HTR-8/SVneo (cell line): ENCODE measurements around the gene RNF103.

ENCODE experiments used
- DNase-seq: peaks from one replicate; pipeline ENCODE4 v3.0.0; 2011; ENCODE audit warnings: low spot score, mixed read lengths; ENCODE audit not compliant: insufficient read length
- FAIRE-seq: peaks from 2 replicates; lab custom pipeline; 2011; peaks lifted over from hg19 to GRCh38; lab: Jason Lieb, UNC

The RNF103 gene

DNA sequence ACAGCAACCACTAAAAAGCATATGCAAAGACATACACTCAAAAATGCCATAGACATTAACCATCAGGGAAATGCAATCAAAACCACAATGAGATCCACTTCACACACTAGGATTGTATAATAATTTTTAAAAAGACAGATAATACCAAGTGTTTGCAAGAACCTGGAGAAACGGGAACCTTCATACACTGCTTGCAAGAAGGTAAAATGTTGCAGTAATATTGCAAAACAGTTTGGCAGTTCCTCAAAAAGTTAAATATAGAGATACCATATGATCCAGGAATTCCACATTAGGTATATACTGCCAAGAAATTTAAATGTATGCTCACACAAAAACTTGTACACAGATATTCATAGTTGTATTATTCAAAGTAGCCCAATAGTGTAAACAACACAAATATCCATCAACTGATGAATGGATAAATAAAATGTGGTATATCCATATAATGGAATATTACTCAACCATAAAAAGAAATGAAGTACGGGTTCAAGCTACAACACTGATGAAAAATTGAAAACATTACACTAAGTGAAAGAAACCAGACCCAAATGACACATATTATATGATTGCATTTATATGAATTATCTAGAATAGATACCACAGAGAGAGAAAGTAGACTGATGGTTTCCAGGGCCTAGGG is 45.7 kb downstream of the RNF103 start:
- FAIRE-seq, result no peak
- no peak for DNase-seq

DNA sequence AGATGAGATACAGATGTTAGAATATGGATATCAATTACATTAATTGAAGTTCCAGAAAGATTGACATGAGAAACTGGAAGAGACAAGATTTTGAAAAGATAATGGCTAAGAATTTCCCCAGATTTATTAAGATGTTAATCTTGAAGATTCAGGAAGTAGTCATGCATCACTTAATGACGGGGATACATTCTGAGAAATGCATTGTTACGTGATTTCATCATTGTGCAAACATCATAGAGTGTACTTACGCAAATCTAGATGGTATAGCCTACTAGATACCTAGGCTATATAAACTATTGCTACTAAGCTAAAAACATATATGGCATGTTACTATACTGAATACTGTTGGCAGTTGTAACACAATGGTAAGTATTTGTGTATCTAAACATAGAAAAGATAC is 53.6 kb downstream of the RNF103 start:
- no peak for DNase-seq
- FAIRE-seq, result peak; percentile 49

DNA sequence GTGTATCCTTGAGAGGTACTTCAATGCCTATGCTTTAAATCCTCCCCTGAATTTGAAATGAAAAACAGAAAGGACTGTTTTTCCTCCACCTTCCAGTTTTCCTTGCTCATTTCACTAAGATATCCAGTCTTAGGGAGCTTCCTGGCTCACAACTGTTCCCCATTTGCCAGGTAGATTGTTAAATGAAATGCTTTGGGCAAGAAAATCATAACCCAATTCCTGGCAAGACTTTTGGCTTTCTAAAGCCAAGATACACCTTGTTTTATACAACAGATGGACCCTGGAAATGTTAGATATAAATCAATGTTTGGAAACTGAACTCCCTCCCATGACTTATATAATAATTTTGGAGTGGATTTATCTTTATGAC is 56.9 kb downstream of the RNF103 start:
- no peak for DNase-seq
- no peak for FAIRE-seq

DNA sequence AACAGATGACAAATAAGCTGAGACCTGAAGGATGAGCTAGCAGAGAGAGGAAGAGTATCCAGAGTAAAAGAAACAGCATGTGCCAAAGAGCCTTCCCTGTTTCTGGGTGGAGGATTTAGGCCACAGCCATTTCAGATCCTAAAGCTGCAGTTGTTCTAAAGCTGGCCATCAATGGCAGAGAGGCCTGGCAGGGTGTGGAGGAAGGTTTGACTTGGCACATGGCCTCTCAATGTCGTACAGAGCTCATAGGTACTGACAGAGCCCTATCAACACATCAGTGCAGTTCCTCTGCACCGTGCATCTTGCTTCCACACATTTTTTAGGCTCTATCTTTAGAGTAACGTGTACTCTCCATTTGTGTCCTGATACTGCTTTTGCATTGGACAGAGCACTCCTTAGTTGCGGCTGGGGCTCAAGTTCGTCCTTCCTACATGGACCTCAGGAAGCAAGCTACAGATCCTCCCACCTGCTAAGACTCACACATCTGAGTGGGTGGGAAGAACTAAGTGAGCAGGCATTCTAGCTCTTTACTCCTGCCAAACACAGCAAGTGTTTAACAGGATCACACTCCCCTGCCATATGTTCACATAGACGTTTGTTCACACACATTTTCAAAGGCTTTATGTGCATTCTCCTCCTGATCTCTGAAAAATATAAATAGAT is 57.4 kb downstream of the RNF103 start:
- DNase-seq, result no peak
- no peak for FAIRE-seq

DNA sequence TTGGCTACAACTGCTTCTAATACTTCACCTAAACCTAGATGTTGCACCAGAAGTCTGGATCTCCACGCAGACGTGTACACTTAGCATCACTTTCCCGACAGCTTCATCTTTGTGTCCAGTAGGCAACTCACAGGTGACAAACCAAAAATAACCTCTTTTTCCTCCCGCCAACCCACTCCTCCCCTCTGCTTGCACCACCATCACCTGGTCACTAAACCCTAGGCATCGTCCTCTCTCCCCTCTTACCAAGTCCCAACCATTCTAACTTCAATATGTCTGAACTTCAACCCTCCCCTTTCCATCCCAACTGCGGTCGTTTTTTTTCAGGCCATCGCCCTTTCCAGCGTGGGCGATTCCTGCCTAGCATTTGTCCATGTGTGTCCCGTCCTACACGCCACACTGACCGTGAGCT is 60.0 kb downstream of the RNF103 start:
- FAIRE-seq (no peak), DNase-seq (no peak)

DNA sequence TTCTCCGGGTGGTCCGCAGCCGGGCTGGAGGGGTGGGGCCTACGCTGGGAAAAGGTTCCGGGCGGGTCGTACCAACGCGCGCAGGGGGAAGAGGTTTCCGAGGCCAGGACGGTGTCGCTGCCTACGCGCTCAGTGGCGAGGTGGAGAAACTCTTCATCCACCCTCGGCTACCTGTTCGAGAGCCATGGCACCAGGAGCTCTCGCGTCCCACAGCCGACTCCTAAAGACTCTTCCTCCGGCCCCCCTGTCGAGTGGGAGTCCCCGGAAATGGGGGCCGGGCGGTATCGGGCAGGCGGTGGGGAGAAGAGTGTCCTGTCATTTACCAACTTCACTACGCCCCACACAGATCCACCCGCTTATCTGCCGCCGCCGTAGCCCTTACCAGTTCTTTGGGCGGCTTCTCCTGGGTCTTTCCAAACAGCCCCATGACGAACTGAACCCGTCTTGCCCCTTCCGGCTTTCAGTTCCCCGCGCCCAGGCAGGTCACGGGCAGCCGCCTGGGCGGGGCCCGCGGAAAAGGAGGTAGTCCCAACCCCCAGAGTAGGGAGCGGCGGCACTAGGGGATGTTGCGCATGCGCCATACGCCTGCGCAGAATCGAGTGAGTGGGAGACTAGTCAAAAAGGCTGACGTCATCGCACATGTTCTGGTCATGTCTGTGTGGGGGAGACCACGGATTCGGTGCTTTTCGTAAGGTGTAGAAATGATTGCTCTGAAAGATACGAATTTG is 60.6 kb downstream of the RNF103 start, which contains the start of gene CHMP3:
TSS of gene CHMP3 (minus strand) at position 522 of the 728 bp plus-strand sequence. CDS start at position 427, 95 bp downstream.
- FAIRE-seq, result peak; percentile 94
- DNase-seq, result peak; percentile 99

DNA sequence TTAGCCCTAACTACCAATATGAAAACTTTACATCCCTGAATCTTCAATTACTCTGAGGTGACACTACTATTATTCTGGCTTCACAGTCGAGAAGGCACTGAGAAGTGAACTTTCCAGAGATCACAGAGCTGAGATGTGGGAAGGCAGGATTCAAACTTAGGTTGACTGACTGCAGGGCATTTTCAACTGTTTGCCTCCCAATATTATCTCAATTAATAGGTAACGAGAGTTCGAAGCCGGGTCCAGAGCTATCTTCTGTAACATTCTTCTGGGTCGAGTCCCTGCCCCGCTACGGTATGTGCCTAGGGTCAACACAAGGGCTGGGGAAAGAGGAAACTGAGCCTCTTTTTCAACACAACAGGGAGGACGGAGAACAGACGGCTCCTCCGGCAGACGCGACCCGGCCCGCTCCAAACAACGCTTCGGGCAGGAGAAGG is 61.2 kb downstream of the RNF103 start:
- DNase-seq (no peak), FAIRE-seq (no peak)

DNA sequence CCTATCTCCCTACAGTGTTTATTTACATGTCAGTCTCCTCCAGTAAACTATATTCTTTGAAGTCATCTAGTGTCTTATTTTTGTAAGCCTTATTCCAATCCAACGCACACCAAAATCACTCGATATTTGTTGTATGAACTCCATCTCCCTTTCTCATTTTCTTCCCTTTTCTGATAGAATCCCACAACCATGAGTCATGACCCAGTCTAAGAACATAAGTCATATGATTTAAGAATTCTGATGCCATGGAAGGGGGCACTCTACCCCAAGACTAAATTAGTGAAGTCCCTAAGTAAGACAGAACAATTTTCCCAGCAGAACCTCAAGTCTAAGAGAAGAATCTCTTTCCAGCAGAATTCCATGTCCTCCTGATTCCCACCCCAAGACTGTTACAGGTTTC is 65.8 kb downstream of the RNF103 start:
- FAIRE-seq, result no peak

DNA sequence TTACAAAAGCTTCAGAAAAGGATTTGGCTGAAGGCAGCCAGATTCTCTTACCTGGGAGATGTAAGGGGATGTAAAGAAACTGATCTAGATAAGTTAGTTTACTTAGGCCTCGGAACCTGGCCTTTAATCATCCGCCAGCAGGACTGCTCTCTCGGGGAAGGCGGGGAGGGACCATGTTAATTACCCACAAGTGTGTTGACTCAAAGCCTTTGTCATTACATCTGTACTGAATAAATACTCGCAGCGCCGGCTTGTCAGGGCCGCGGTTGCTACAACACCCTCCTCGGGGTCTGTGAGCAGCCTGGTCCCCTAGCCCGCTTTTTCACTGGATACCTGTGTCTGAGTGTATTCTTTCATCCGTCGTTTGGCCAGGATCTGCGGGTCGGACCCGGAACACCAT is 67.2 kb downstream of the RNF103 start:
- FAIRE-seq (no peak), DNase-seq (no peak)

More for the DNA sequence above, 65.8 kb downstream of the RNF103 start:
- no peak for DNase-seq
